ENCODE data around the gene KRTAP10-1.
"Not testable (repeated sequence)": the region's sequence is repeated elsewhere in the genome, so short reads cannot be mapped to it uniquely, and the experiment has no call there.

- TF ChIP-seq POLR2A, POLR2AphosphoS5 (IDR thresholded peaks at IDR 0.05; ENCODE audit: low read depth, low read length): not testable (repeated sequence)
Measured at GRCh38 chr21:44573630-44574456, 33.8 kb upstream of the KRTAP10-1 start, which contains the start of gene KRTAP10-4.
